Naive thymus-derived CD4-positive, alpha-beta T cell (primary cell): ENCODE measurements around the gene ULK2. TPM values are rescaled to one million over a fixed set of nuclear protein-coding genes. Genes with fewer than 3 reads are reported as not detected.
A peak's percentile ranks its signal among the peaks of the same experiment; 100 is the strongest.

Experiments used
- ATAC-seq: fragments of 150-1000 bp; cut with Tn5 transposase; 2 replicates; pipeline ENCODE4 v1.10.0; 2021; ENCODE audit warnings: mild to moderate bottlenecking, moderate library complexity
- CTCF ChIA-PET: fragments of 350-600 bp; sonication (Branson Sonifier 250); formaldehyde crosslinking; loops from one replicate; lab custom pipeline; 2021; ENCODE audit warnings: antibody characterized with exemption; lab: Charles Lee
- POLR2A ChIA-PET: fragments of 350-600 bp; sonication (Branson Sonifier 250); formaldehyde crosslinking; loops from one replicate; lab custom pipeline; 2021; ENCODE audit warnings: antibody characterized with exemption, inconsistent platforms; lab: Charles Lee
- DNase-seq, 9 donors: peaks; one replicate each; pipeline versions ENCODE4 v3.0.0 to v3.0.0-alpha.2; 2020 to 2022; ENCODE audit warnings: mixed read lengths in 1 of 9
- H3K27ac ChIP-seq: one replicate; pipeline ENCODE4 v1.7.0; 2013; ENCODE audit warnings: mild to moderate bottlenecking, low read depth, low read length, moderate library complexity
- H3K27me3 ChIP-seq, 2 donors: one replicate each; pipeline ENCODE4 v1.7.0; 2013; ENCODE audit warnings: low read length in 2 of 2, mild to moderate bottlenecking in 2 of 2, moderate library complexity in 2 of 2; ENCODE audit not compliant: control insufficient read depth in 2 of 2, insufficient read depth in 2 of 2
- H3K36me3 ChIP-seq, 3 experiments: 1 replicate in 2 of 3; 2 replicates in 1 of 3; pipeline ENCODE4 v1.7.0; 2013; ENCODE audit warnings: low read length in 3 of 3, mild to moderate bottlenecking in 3 of 3, moderate library complexity in 1 of 3; ENCODE audit not compliant: insufficient read depth in 3 of 3, control insufficient read depth in 2 of 3
- H3K4me1 ChIP-seq, 2 donors: one replicate each; pipeline ENCODE4 v1.7.0; 2013; ENCODE audit warnings: low read length in 2 of 2, mild to moderate bottlenecking in 2 of 2, moderate library complexity in 1 of 2; ENCODE audit not compliant: control insufficient read depth in 2 of 2, insufficient read depth in 2 of 2
- H3K4me3 ChIP-seq: 2 replicates; pipeline ENCODE4 v1.7.0; 2013; ENCODE audit warnings: mild to moderate bottlenecking, low read length
- H3K9me3 ChIP-seq, 3 experiments: 1 replicate in 2 of 3; 2 replicates in 1 of 3; pipeline ENCODE4 v1.7.0; 2013; ENCODE audit warnings: low read length in 3 of 3; ENCODE audit not compliant: control insufficient read depth in 2 of 3
- H3K27ac Mint-ChIP-seq, 9 donors: one replicate each; pipeline ENCODE4 v1.8.0; 2020 to 2022; ENCODE audit warnings: mixed read lengths in 9 of 9, mild to moderate bottlenecking in 8 of 9, moderate library complexity in 5 of 9, inconsistent platforms in 2 of 9
- H3K27me3 Mint-ChIP-seq, 5 donors: one replicate each; pipeline ENCODE4 v1.8.0; 2021 to 2022; ENCODE audit warnings: mixed read lengths in 5 of 5, mild to moderate bottlenecking in 1 of 5
- H3K36me3 Mint-ChIP-seq, 5 donors: one replicate each; pipeline ENCODE4 v1.8.0; 2020 to 2022; ENCODE audit warnings: mixed read lengths in 5 of 5, mild to moderate bottlenecking in 3 of 5, inconsistent platforms in 1 of 5
- H3K4me1 Mint-ChIP-seq, 7 donors: one replicate each; pipeline ENCODE4 v1.8.0; 2020 to 2022; ENCODE audit warnings: mixed read lengths in 7 of 7, mild to moderate bottlenecking in 3 of 7, inconsistent platforms in 1 of 7
- H3K4me3 Mint-ChIP-seq, 10 donors: one replicate each; pipeline ENCODE4 v1.8.0; 2020 to 2022; ENCODE audit warnings: mild to moderate bottlenecking in 10 of 10, mixed read lengths in 10 of 10, moderate library complexity in 6 of 10, inconsistent platforms in 2 of 10
- H3K9me3 Mint-ChIP-seq, 11 donors: one replicate each; pipeline ENCODE4 v1.8.0; 2020 to 2022; ENCODE audit warnings: mixed read lengths in 11 of 11, mild to moderate bottlenecking in 4 of 11, inconsistent platforms in 1 of 11, moderate library complexity in 1 of 11
- intact Hi-C, 2 donors: fragments of 100-400 bp; cut with micrococcal nuclease; formaldehyde crosslinking; loops; one replicate each; pipeline ENCODE4 v1.15.1; 2023
- polyA plus RNA-seq, 2 donors: library from polyadenylated mRNA; unstranded; fragments of 300-500 nt; fragmentation: Illumina TruSeq; gene quantifications; one replicate each; pipeline ENCODE4 v1.2.3, GENCODE V29; 2021
- total RNA-seq, 6 experiments: library from RNA in 5 of 6; stranded (reverse) in 5 of 6; gene quantifications; 1 replicate in 5 of 6; 2 replicates in 1 of 6; pipeline ENCODE4 v1.2.3 and lab custom pipeline; 2021 to 2026

ULK2 gene
- total and polyA plus RNA-seq, 7 experiments from 2014 or later = 7.3 to 21.2 (median 14.3) TPM

DNA sequence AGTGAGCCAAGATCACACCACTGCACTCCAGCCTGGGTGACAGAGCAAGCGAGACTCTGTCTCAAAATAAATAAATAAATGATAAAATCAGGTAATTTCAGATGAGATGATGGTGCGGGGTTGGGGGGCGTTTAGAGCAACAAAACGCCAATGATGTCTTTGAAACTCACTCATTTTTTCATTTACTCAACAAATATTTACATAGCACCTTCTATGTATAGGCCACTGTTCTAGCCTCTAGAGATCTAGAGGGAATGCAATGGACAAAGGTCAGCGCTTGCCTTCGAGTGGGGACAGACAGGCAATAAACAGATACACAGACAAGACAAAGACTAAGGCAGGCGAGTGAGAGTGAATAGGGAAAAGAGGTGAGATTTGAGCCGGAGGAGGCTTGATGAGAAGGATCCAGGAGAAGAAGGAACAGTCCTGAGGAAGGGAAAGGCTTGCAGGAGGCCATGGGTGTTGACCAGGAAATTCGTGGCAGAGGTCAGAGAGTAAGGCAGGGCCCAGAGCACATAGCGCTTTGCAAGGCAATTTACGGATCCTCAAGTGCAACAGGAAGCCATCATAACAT lies 133.7 kb downstream of the ULK2 start:
- H3K27me3 ChIP-seq = no peaks in the 10 kb centered on the region
- DNase-seq = no peak
- H3K9me3 Mint-ChIP-seq = no peaks in the 10 kb centered on the region
- no peaks in the 10 kb centered on the region for H3K4me1 ChIP-seq
- peaks cover 0 to 7% (median 0%) of the 10 kb centered on the region in 5 donors for H3K27me3 Mint-ChIP-seq
- H3K36me3 ChIP-seq = no peaks in the 10 kb centered on the region
- H3K27ac ChIP-seq = no peak overlapping the region
- H3K4me1 Mint-ChIP-seq = no peaks in the 10 kb centered on the region
- no peaks in the 10 kb centered on the region for H3K9me3 ChIP-seq
- POLR2A ChIA-PET = interaction anchor here (1.0 kb wide), 1 partner anchor 86 kb away, joined by 3 read pairs; the partner anchor contains the start of gene ALDH3A2
- no peak overlapping the region for H3K27ac Mint-ChIP-seq
- no peak overlapping the region for H3K4me3 ChIP-seq
- no peak overlapping the region for H3K4me3 Mint-ChIP-seq
- intact Hi-C loops = no loop called here
- ATAC-seq = no peak
- H3K36me3 Mint-ChIP-seq = no peaks in the 10 kb centered on the region
- CTCF ChIA-PET = no interaction called here

DNA sequence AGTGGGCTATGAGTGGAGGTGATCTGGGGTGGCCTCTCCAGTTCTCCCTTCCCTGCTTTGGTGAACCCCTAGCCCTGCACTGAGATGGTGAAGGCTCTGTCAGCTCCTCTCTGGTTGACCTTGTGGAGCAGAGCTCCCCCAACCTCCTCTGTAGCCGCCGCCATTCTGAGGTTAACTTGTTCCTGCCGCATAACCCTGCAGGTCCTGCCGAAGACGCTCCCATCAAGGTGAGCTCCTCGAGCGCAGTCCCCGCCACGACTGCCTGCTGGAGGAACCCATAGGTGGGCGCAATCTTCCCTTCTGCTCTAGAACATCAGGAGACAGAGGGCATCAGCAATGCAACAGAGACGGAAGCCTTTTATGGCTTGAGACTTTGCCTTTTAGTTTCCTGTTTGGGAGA lies 136.1 kb downstream of the ULK2 start:
- H3K9me3 ChIP-seq = no peaks in the 10 kb centered on the region
- peaks cover 0 to 11% (median 2%) of the 10 kb centered on the region in 7 donors for H3K4me1 Mint-ChIP-seq
- DNase-seq (no peak), ATAC-seq (no peak)
- H3K36me3 ChIP-seq = no peaks in the 10 kb centered on the region
- POLR2A ChIA-PET = interaction anchor here (0.7 kb wide), 1 partner anchor 9 kb away, joined by 3 read pairs; no protein-coding TSS in a partner anchor
- intact Hi-C loops = no loop called here
- H3K9me3 Mint-ChIP-seq = no peaks in the 10 kb centered on the region
- H3K27me3 Mint-ChIP-seq = peaks cover 0 to 7% (median 0%) of the 10 kb centered on the region in 5 donors
- CTCF ChIA-PET = interaction anchor here (1.8 kb wide), 1 partner anchor 10 kb away, joined by 4 read pairs; no protein-coding TSS in a partner anchor
- no peaks in the 10 kb centered on the region for H3K27me3 ChIP-seq
- no peak overlapping the region for H3K4me3 Mint-ChIP-seq
- H3K4me3 ChIP-seq = no peak overlapping the region
- no peak overlapping the region for H3K27ac ChIP-seq
- H3K4me1 ChIP-seq = no peaks in the 10 kb centered on the region
- no peaks in the 10 kb centered on the region for H3K36me3 Mint-ChIP-seq
- H3K27ac Mint-ChIP-seq = peak overlapping the region in 4 of 9 donors; percentile 7 to 20 (median 10)

DNA sequence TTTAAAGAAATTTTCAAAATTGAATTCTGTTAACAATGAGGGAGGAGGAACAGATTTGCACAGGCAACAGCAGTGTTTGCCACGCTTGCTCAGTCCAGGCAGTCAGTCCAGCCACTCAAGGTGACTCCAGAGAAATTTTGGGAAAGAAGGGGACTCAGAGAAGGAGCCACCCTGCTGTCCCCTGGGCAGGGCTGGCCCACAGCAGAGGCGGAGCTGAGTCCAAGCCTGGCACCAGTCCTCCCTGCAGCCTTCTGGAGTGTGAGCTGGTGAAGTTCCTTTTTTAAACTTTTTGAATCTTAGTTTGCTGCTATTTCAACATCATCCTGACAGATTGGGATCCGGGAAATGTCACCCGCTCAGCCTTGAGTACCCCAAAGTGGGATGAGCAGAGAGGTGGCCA lies 136.9 kb downstream of the ULK2 start:
- no peak overlapping the region for H3K27ac ChIP-seq
- no peaks in the 10 kb centered on the region for H3K36me3 Mint-ChIP-seq
- H3K36me3 ChIP-seq = no peaks in the 10 kb centered on the region
- intact Hi-C loops = no loop called here
- no peaks in the 10 kb centered on the region for H3K9me3 ChIP-seq
- peaks cover 0 to 7% (median 0%) of the 10 kb centered on the region in 5 donors for H3K27me3 Mint-ChIP-seq
- H3K9me3 Mint-ChIP-seq = no peaks in the 10 kb centered on the region
- CTCF ChIA-PET = interaction anchor here (1.8 kb wide), 1 partner anchor 10 kb away, joined by 4 read pairs; no protein-coding TSS in a partner anchor
- H3K4me3 ChIP-seq = no peak overlapping the region
- ATAC-seq = no peak
- no peak overlapping the region for H3K27ac Mint-ChIP-seq
- H3K4me3 Mint-ChIP-seq = no peak overlapping the region
- DNase-seq = no peak
- H3K4me1 ChIP-seq = peaks cover 0 to under 1% of the 10 kb centered on the region in 2 donors
- POLR2A ChIA-PET = no interaction called here
- peaks cover 0 to 18% (median 6%) of the 10 kb centered on the region in 7 donors for H3K4me1 Mint-ChIP-seq
- no peaks in the 10 kb centered on the region for H3K27me3 ChIP-seq

DNA sequence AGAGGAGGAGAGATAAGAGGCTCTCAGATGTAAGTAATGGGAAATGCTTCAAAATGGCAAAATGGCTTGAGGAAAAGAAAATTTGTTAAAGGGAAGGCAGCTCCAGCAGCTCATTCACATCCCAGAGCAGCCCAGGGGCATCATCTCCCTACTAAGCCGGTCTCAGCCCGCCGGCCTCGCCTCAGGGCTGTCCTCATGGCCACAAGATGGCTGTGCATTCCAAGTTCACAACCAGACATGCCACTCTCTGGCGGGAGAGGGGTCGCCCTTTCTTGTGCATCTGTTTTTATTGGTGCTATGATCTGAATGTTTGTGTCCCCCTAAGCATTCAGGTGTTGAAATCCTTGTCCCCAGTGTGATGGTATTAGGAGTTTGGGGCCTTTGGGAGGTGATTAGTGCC lies 137.8 kb downstream of the ULK2 start:
- H3K27ac Mint-ChIP-seq = no peak overlapping the region
- no peak overlapping the region for H3K4me3 Mint-ChIP-seq
- CTCF ChIA-PET = interaction anchor here (1.8 kb wide), 1 partner anchor 11 kb away, joined by 4 read pairs; no protein-coding TSS in a partner anchor

DNA sequence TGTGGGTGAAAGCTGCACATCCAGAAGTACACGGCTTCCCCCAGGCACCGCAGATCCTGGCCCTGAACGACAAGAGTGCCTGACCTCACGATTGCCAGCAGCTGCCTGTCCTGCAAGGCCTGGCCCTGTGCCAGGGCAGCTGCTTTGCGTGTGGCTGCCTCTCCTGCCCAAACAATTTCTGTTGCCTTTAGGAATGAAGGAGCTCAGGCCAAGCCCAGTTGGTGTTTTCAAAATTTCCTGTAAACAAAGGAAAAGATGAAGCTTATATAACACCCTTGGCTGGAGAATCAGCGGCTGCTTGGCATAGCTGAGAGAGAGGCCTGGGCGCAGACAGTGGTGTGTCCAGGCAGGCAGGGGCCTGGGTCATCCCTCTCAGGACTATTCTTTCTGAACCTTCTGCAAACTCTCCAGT lies 139.6 kb downstream of the ULK2 start:
- no peak for DNase-seq
- ChIA-PET CTCF (interaction anchor here (0.7 to 1.5 kb wide), 3 partner anchors 14 to 36 kb away, joined by 3 to 6 read pairs (median 3); no protein-coding TSS in a partner anchor), POLR2A (interaction anchor here (1.1 to 1.8 kb wide), 2 partner anchors 8 to 79 kb away, joined by 3 to 10 read pairs; partner anchors contain the start of gene ALDH3A2)
- Histone ChIP-seq H3K4me3 (no peak overlapping the region), H3K4me1 (peaks cover 12 to 21% of the 10 kb centered on the region in 2 donors), H3K27me3 (no peaks in the 10 kb centered on the region), H3K9me3 (no peaks in the 10 kb centered on the region), H3K36me3 (no peaks in the 10 kb centered on the region), H3K27ac (no peak overlapping the region)
- peaks cover 6 to 40% (median 26%) of the 10 kb centered on the region in 7 donors for H3K4me1 Mint-ChIP-seq
- no peak overlapping the region for H3K27ac Mint-ChIP-seq
- ATAC-seq = no peak
- no peaks in the 10 kb centered on the region for H3K36me3 Mint-ChIP-seq
- H3K4me3 Mint-ChIP-seq = peak overlapping the region in 1 of 10 donors; percentile 26
- H3K27me3 Mint-ChIP-seq = peaks cover 0 to 11% (median 0%) of the 10 kb centered on the region in 5 donors
- intact Hi-C loops = no loop called here
- no peaks in the 10 kb centered on the region for H3K9me3 Mint-ChIP-seq

More for the DNA sequence above, 137.8 kb downstream of the ULK2 start:
- H3K4me1 ChIP-seq = peaks cover 4 to 10% of the 10 kb centered on the region in 2 donors
- H3K9me3 Mint-ChIP-seq = no peaks in the 10 kb centered on the region
- no peaks in the 10 kb centered on the region for H3K9me3 ChIP-seq
- H3K36me3 Mint-ChIP-seq = no peaks in the 10 kb centered on the region
- ATAC-seq = no peak
- intact Hi-C loops = no loop called here
- no peak overlapping the region for H3K27ac ChIP-seq
- H3K27me3 Mint-ChIP-seq = peaks cover 0 to 14% (median 0%) of the 10 kb centered on the region in 5 donors
- H3K4me1 Mint-ChIP-seq = peaks cover 6 to 27% (median 15%) of the 10 kb centered on the region in 7 donors
- H3K36me3 ChIP-seq = no peaks in the 10 kb centered on the region
- DNase-seq = no peak
- no peaks in the 10 kb centered on the region for H3K27me3 ChIP-seq
- POLR2A ChIA-PET = no interaction called here
- H3K4me3 ChIP-seq = no peak overlapping the region

DNA sequence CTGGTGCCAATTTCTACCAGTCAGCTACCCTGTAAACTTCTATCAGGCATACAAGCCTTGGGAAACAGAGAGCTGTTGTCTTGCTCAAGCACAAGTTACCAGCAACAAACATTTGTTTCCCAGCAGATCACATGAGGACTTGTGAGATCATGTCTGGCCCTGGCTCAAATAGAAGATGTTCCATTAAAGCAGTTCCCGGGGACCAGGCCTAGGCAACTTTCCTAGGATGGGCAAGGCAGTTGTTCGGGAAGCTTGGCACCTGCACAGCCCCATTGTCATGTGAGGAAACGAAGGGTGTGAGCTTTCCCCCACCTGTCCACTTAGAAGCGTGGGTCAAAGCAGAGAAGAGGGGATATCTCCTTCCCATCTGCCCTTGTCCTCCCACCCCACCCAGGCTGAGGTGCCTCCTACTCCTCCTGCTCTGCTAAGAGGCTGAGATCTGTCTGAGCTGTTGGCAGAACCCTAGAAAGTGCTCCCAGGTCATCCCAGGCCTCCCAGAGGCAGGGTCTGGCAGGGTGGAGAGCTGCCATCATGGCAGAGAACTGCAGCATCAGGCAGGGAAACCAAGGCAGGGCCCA lies 140.1 kb downstream of the ULK2 start:
- no peak for DNase-seq
- Histone ChIP-seq H3K36me3 (no peaks in the 10 kb centered on the region), H3K4me1 (peaks cover 12 to 21% of the 10 kb centered on the region in 2 donors), H3K4me3 (no peak overlapping the region), H3K27me3 (no peaks in the 10 kb centered on the region), H3K27ac (no peak overlapping the region), H3K9me3 (no peaks in the 10 kb centered on the region)
- peak overlapping the region in 1 of 9 donors; percentile 64 for H3K27ac Mint-ChIP-seq
- peaks cover 0 to 2% (median 0%) of the 10 kb centered on the region in 11 donors for H3K9me3 Mint-ChIP-seq
- no peak overlapping the region for H3K4me3 Mint-ChIP-seq
- intact Hi-C loops = no loop called here
- peaks cover 0 to 11% (median 0%) of the 10 kb centered on the region in 5 donors for H3K27me3 Mint-ChIP-seq
- ChIA-PET POLR2A (interaction anchor here (1.1 to 1.8 kb wide), 2 partner anchors 9 to 79 kb away, joined by 3 to 10 read pairs; partner anchors contain the start of gene ALDH3A2), CTCF (interaction anchor here (0.6 to 1.5 kb wide), 4 partner anchors 15 to 129 kb away, joined by 3 to 6 read pairs (median 3); no protein-coding TSS in a partner anchor)
- no peaks in the 10 kb centered on the region for H3K36me3 Mint-ChIP-seq
- no peak for ATAC-seq
- peaks cover 6 to 44% (median 29%) of the 10 kb centered on the region in 7 donors for H3K4me1 Mint-ChIP-seq
